Muscle layer of duodenum (tissue), 2 donors: ENCODE measurements around the gene BRK1.
"Not testable (repeated sequence)": the region's sequence is repeated elsewhere in the genome, so short reads cannot be mapped to it uniquely, and the experiment has no call there.

Experiments
- H3K27ac ChIP-seq: one replicate; pipeline ENCODE4 v1.7.0; 2013; ENCODE audit warnings: mild to moderate bottlenecking, low read length
- H3K27me3 ChIP-seq: one replicate; pipeline ENCODE4 v1.7.0; 2013; ENCODE audit warnings: low read depth, mild to moderate bottlenecking, control low read depth, low read length
- H3K36me3 ChIP-seq, 2 donors: one replicate each; pipeline ENCODE4 v1.7.0; 2013; ENCODE audit warnings: low read length in 2 of 2, control low read depth in 1 of 2, mild to moderate bottlenecking in 1 of 2; ENCODE audit not compliant: insufficient read depth in 2 of 2, control insufficient read depth in 1 of 2
- H3K4me1 ChIP-seq, 2 donors: one replicate each; pipeline ENCODE4 v1.7.0; 2013; ENCODE audit warnings: low read length in 2 of 2, mild to moderate bottlenecking in 2 of 2, control low read depth in 1 of 2, moderate library complexity in 1 of 2; ENCODE audit not compliant: insufficient read depth in 2 of 2, control insufficient read depth in 1 of 2
- H3K4me3 ChIP-seq, 2 donors: one replicate each; pipeline ENCODE4 v1.7.0; 2013; ENCODE audit warnings: low read length in 2 of 2, low read depth in 1 of 2, mild to moderate bottlenecking in 1 of 2
- H3K9me3 ChIP-seq, 2 donors: one replicate each; pipeline ENCODE4 v1.7.0; 2013; ENCODE audit warnings: low read length in 2 of 2, control low read depth in 1 of 2, mild to moderate bottlenecking in 1 of 2; ENCODE audit not compliant: control insufficient read depth in 1 of 2
- donor health status: healthy.

BRK1 gene

GRCh38 chr3:10164546-10165393 is 49.3 kb downstream of the BRK1 start, which contains the start of gene IRAK2:
IRAK2 (plus strand) TSS chr3:10164919; CDS start chr3:10164955, 36 bp downstream.
- no peaks in the 10 kb centered on the region for H3K36me3 ChIP-seq
- H3K27me3 ChIP-seq, result no peaks in the 10 kb centered on the region
- H3K4me1 ChIP-seq, result peaks cover 0 to 4% of the 10 kb centered on the region in 2 donors

DNA sequence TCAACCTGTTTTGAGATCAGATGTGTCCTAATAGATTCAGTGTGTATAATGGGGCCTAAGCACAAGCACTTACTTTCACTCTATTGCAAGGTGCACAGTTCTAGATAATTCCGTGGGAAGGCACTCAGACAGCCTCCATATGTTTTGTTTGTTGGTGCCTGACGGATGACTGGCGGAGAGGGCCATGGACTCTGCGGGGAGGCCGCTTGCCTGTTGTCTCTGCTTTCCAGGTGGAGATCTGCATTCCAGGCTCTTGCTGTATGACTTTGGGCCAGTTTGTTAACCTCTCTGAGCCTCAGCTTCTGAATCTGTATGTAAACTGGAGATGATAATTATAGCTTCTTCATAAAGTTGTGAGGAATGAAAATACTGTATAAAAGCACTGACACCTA is 50.7 kb downstream of the BRK1 start:
- H3K4me3 ChIP-seq, result no peak overlapping the region
- H3K27ac ChIP-seq, result no peak overlapping the region
- H3K36me3 ChIP-seq, result no peaks in the 10 kb centered on the region
- H3K4me1 ChIP-seq, result peaks cover 0 to 4% of the 10 kb centered on the region in 2 donors
- no peaks in the 10 kb centered on the region for H3K9me3 ChIP-seq
- no peaks in the 10 kb centered on the region for H3K27me3 ChIP-seq

More at GRCh38 chr3:10164546-10165393, 49.3 kb downstream of the BRK1 start, which contains the start of gene IRAK2:
- H3K4me3 ChIP-seq, result peak within 1 kb of the TSS; percentile 72 to 94
- H3K9me3 ChIP-seq, result no peaks in the 10 kb centered on the region
- H3K27ac ChIP-seq, result no peak within 1 kb of the TSS

DNA sequence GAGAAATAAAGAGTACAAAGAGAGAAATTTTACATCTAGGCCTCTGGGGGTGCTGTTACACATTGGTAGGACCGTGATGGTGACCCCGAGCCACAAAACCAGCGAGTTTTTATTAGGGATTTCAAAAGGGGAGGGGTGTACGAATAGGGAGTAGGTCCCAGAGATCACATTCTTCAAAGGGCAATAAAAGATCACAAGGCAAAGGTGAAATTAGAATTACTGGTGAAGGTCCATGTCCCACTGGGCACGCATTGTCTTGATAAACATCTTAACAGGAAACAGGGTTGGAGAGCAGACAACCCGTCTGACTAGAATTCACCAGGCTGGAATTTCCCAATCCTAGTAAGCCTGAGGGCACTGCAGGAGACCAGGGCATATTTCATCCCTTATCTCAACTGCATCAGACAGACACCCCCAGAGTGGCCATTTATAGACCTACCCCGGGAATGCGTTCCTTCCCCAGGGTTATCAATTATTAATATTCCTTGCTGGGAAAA is 53.6 kb downstream of the BRK1 start:
- Histone ChIP-seq H3K9me3 (no peaks in the 10 kb centered on the region), H3K4me3 (no peak overlapping the region), H3K27ac (no peak overlapping the region), H3K27me3 (no peaks in the 10 kb centered on the region), H3K36me3 (no peaks in the 10 kb centered on the region), H3K4me1 (peaks cover 3 to 4% of the 10 kb centered on the region in 2 donors)

- Histone ChIP-seq H3K27ac (no peak overlapping the region), H3K36me3 (no peaks in the 10 kb centered on the region), H3K4me1 (peaks cover 0 to 3% of the 10 kb centered on the region in 2 donors), H3K4me3 (no peak overlapping the region), H3K9me3 (no peaks in the 10 kb centered on the region), H3K27me3 (no peaks in the 10 kb centered on the region)
Observed at GRCh38 chr3:10170915-10171478, 55.5 kb downstream of the BRK1 start.

DNA sequence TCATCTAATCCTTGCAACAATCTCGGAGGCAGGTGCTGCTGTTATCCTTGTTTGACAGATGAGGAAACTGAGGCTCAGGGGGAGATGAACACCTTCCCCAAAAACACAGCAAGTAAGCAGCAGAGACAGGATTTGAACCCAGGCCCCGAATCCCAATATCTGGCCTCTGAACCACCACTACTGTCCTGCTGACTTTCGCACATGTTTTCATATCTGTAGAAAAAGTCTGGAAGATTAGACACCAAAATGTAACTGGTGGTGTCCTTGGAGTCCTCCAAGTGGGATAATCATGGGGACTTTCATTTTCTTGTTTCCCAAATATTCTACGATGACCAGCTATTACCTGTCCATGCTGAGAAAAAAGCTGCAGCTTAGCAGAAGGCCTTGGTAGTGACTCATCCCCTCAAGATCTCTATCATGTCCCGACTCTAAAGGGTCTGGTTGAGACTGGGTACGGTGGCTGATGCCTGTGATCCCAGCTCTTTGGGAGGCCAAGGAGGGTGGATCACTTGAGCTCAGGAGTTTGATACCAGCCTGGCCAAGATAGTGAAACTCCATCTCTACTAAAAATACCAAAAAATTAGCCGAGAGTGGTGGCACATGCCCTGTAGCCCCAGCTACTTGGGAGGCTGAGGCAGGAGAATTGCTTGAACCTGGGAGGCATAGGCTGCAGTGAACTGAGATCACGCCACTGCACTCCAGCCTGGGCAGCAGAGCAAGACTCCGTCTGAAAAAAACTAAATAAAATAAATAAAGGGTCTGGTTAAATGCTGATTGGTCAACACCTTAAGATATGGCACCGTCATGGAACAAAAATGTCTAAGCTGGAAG is 57.8 kb downstream of the BRK1 start:
- Histone ChIP-seq H3K27ac (no peak overlapping the region), H3K36me3 (peaks cover 0 to 7% of the 10 kb centered on the region in 2 donors), H3K27me3 (no peaks in the 10 kb centered on the region), H3K4me3 (no peak overlapping the region), H3K4me1 (peaks cover 0 to 3% of the 10 kb centered on the region in 2 donors), H3K9me3 (no peaks in the 10 kb centered on the region)

GRCh38 chr3:10173926-10174435 is 58.5 kb downstream of the BRK1 start:
- no peaks in the 10 kb centered on the region for H3K27me3 ChIP-seq
- peaks cover 0 to 11% of the 10 kb centered on the region in 2 donors for H3K36me3 ChIP-seq
- no peaks in the 10 kb centered on the region for H3K9me3 ChIP-seq
- peaks cover 0 to 3% of the 10 kb centered on the region in 2 donors for H3K4me1 ChIP-seq
- no peak overlapping the region for H3K4me3 ChIP-seq
- H3K27ac ChIP-seq, result peak overlapping the region; percentile 20

GRCh38 chr3:10175334-10175733 is 59.9 kb downstream of the BRK1 start:
- not testable (repeated sequence) for H3K4me1 ChIP-seq, H3K4me3 ChIP-seq, H3K9me3 ChIP-seq, H3K27ac ChIP-seq, H3K27me3 ChIP-seq
- H3K36me3 ChIP-seq, result peaks cover 0 to 11% of the 10 kb centered on the region in 2 donors

GRCh38 chr3:10176150-10176549 is 60.7 kb downstream of the BRK1 start:
- H3K36me3 ChIP-seq, result peaks cover 0 to 17% of the 10 kb centered on the region in 2 donors

More at GRCh38 chr3:10176150-10176549, 60.7 kb downstream of the BRK1 start:
- not testable (repeated sequence) for H3K27ac ChIP-seq, H3K4me3 ChIP-seq, H3K27me3 ChIP-seq, H3K4me1 ChIP-seq, H3K9me3 ChIP-seq
